Peyer's patch (tissue), 4 donors: ENCODE results near the gene FMN1. TPM values are rescaled to one million over a fixed set of nuclear protein-coding genes. Genes with fewer than 3 reads are reported as not detected.

Experiments used
- DNase-seq, 3 donors: peaks; one replicate each; pipeline ENCODE4 v3.0.0-alpha.2; 2017 to 2019
- H3K27ac ChIP-seq, 4 donors: fragments of 200-600 bp; sonication (generic); one replicate each; pipeline ENCODE4 v1.5.1; 2016 to 2019
- H3K27me3 ChIP-seq, 2 donors: fragments of 200-600 bp; sonication (generic); one replicate each; pipeline ENCODE4 v1.5.1; 2019
- H3K36me3 ChIP-seq, 3 donors: fragments of 200-600 bp; sonication (generic); one replicate each; pipeline ENCODE4 v1.5.1; 2016 to 2019
- H3K4me1 ChIP-seq, 4 donors: fragments of 200-600 bp; sonication (generic); one replicate each; pipeline ENCODE4 v1.5.1; 2016 to 2019
- H3K4me3 ChIP-seq, 4 donors: fragments of 200-600 bp; sonication (generic); 1 replicate in 3 of 4; 2 replicates in 1 of 4; pipeline ENCODE4 v1.5.1; 2016 to 2019; ENCODE audit warnings: mild to moderate bottlenecking in 1 of 4
- H3K9me3 ChIP-seq, 4 donors: fragments of 200-600 bp; sonication (generic); one replicate each; pipeline ENCODE4 v1.5.1; 2016 to 2019; ENCODE audit warnings: mild to moderate bottlenecking in 1 of 4
- CTCF ChIP-seq, 6 experiments: fragments of 450-650 bp in 4 of 6; fragments of 200-600 bp in 2 of 6; sonication (generic) in 1 of 6; IDR thresholded peaks; one replicate each; pipeline ENCODE4 v1.5.1; 2017 to 2019; ENCODE audit warnings: antibody characterized with exemption in 6 of 6, mild to moderate bottlenecking in 3 of 6, moderate library complexity in 1 of 6
- POLR2A ChIP-seq, 2 donors: fragments of 450-650 bp; IDR thresholded peaks; one replicate each; pipeline ENCODE4 v1.5.1; 2017; ENCODE audit warnings: antibody characterized with exemption in 2 of 2, mild to moderate bottlenecking in 2 of 2, moderate library complexity in 2 of 2
- total RNA-seq, 4 donors: library from RNA; depleted of rRNA; stranded (reverse); fragments of >200 nt; gene quantifications; one replicate each; pipeline ENCODE4 v1.1.0, GENCODE V29; 2016

FMN1 gene
- total RNA-seq, 4 donors from 2014 or later, result 15.4 to 57.8 (median 29.1) TPM

GRCh38 chr15:32922541-32922940, 272.0 kb downstream of the FMN1 start:
- no peak overlapping the region for H3K4me3 ChIP-seq

GRCh38 chr15:32919749-32920414, 274.6 kb downstream of the FMN1 start:
- Histone ChIP-seq H3K4me3 (no peak overlapping the region), H3K27me3 (no peaks in the 10 kb centered on the region), H3K27ac (no peak overlapping the region), H3K36me3 (no peaks in the 10 kb centered on the region), H3K9me3 (no peaks in the 10 kb centered on the region), H3K4me1 (peaks cover 0 to 4% (median 0%) of the 10 kb centered on the region in 4 donors)
- TF ChIP-seq CTCF (IDR thresholded peaks at IDR 0.05) (no peak), POLR2A (IDR thresholded peaks at IDR 0.05) (no peak)
- no peak for DNase-seq

More at GRCh38 chr15:32922541-32922940, 272.0 kb downstream of the FMN1 start:
- TF ChIP-seq POLR2A (IDR thresholded peaks at IDR 0.05), result no peak
- no peak for TF ChIP-seq CTCF (IDR thresholded peaks at IDR 0.05)
- no peak overlapping the region for H3K27ac ChIP-seq
- H3K27me3 ChIP-seq, result no peaks in the 10 kb centered on the region
- no peak for DNase-seq
- H3K4me1 ChIP-seq, result peaks cover 0 to 4% (median 0%) of the 10 kb centered on the region in 4 donors
- no peaks in the 10 kb centered on the region for H3K9me3 ChIP-seq
- no peaks in the 10 kb centered on the region for H3K36me3 ChIP-seq

- H3K9me3 ChIP-seq, result no peaks in the 10 kb centered on the region
- no peaks in the 10 kb centered on the region for H3K27me3 ChIP-seq
- TF ChIP-seq CTCF (IDR thresholded peaks at IDR 0.05) (no peak), POLR2A (IDR thresholded peaks at IDR 0.05) (no peak)
- no peak overlapping the region for H3K4me3 ChIP-seq
- H3K36me3 ChIP-seq, result no peaks in the 10 kb centered on the region
- peaks cover 0 to 4% (median 0%) of the 10 kb centered on the region in 4 donors for H3K4me1 ChIP-seq
- no peak overlapping the region for H3K27ac ChIP-seq
- no peak for DNase-seq
Measured at GRCh38 chr15:32918547-32918946, 276.0 kb downstream of the FMN1 start.

- H3K27ac ChIP-seq, result no peak overlapping the region
Measured at GRCh38 chr15:32910839-32911238, 283.7 kb downstream of the FMN1 start.

GRCh38 chr15:32909431-32909830, 285.1 kb downstream of the FMN1 start:
- H3K4me3 ChIP-seq, result no peak overlapping the region
- H3K36me3 ChIP-seq, result no peaks in the 10 kb centered on the region
- no peaks in the 10 kb centered on the region for H3K9me3 ChIP-seq
- H3K27me3 ChIP-seq, result no peaks in the 10 kb centered on the region
- TF ChIP-seq CTCF (IDR thresholded peaks at IDR 0.05) (no peak), POLR2A (IDR thresholded peaks at IDR 0.05) (no peak)
- H3K4me1 ChIP-seq, result peaks cover 0 to 8% (median 2%) of the 10 kb centered on the region in 4 donors
- DNase-seq, result no peak
- H3K27ac ChIP-seq, result no peak overlapping the region

More at GRCh38 chr15:32910839-32911238, 283.7 kb downstream of the FMN1 start:
- DNase-seq, result no peak
- H3K4me3 ChIP-seq, result no peak overlapping the region
- H3K4me1 ChIP-seq, result peaks cover 0 to 8% (median 2%) of the 10 kb centered on the region in 4 donors
- H3K27me3 ChIP-seq, result no peaks in the 10 kb centered on the region
- TF ChIP-seq POLR2A (IDR thresholded peaks at IDR 0.05) (no peak), CTCF (IDR thresholded peaks at IDR 0.05) (no peak)
- no peaks in the 10 kb centered on the region for H3K36me3 ChIP-seq
- no peaks in the 10 kb centered on the region for H3K9me3 ChIP-seq
